HepG2 (cell line): Measurements from ENCODE around the gene PPAN. TPM values are rescaled to one million over a fixed set of nuclear protein-coding genes. Genes with fewer than 3 reads are reported as not detected.

Experiments used
- CEBPG ChIP-seq: IDR thresholded peaks from 2 replicates; pipeline ENCODE4 v1.6.1; 2016
- ETV6 ChIP-seq: sonication (generic); formaldehyde crosslinking; conservative IDR thresholded peaks from 2 replicates; pipeline ENCODE4 v1.4.0; 2020; ENCODE audit warnings: missing genetic modification reagents
- IRX3 ChIP-seq: sonication (generic); formaldehyde crosslinking; IDR thresholded peaks from 2 replicates; pipeline ENCODE4 v1.8.1; 2023; ENCODE audit warnings: mild to moderate bottlenecking, low read depth, missing genetic modification reagents, borderline replicate concordance
- MXI1 ChIP-seq: IDR thresholded peaks from 3 replicates; pipeline ENCODE4 v1.6.1; 2012; ENCODE audit warnings: low read depth, low read length, inconsistent platforms, borderline replicate concordance
- NFKBIZ ChIP-seq: IDR thresholded peaks from 2 replicates; pipeline ENCODE4 v1.6.1; 2018; ENCODE audit warnings: missing genetic modification reagents, missing compliant biosample characterization
- PHF20 ChIP-seq: sonication (generic); formaldehyde crosslinking; IDR thresholded peaks from 2 replicates; pipeline ENCODE4 v1.5.0; 2020; ENCODE audit warnings: mild to moderate bottlenecking, missing genetic modification reagents
- SP1 ChIP-seq, 2 experiments: fragments of 450-650 bp in 1 of 2; sonication (generic) in 1 of 2; formaldehyde crosslinking in 1 of 2; IDR thresholded peaks; 2 replicates each; pipeline versions ENCODE4 v1.4.0 to v1.6.1; 2016 to 2020; ENCODE audit warnings: missing genetic modification reagents in 1 of 2
- TERF1 ChIP-seq: sonication (generic); formaldehyde crosslinking; IDR thresholded peaks from 2 replicates; pipeline ENCODE4 v1.8.0; 2022; ENCODE audit warnings: mild to moderate bottlenecking, missing genetic modification reagents, moderate library complexity
- THAP7 ChIP-seq: sonication (generic); formaldehyde crosslinking; IDR thresholded peaks from 2 replicates; pipeline ENCODE4 v1.8.1; 2023; ENCODE audit warnings: mild to moderate bottlenecking, missing genetic modification reagents
- TRIM24 ChIP-seq: sonication (generic); formaldehyde crosslinking; IDR thresholded peaks from 2 replicates; pipeline ENCODE4 v1.8.0; 2022; ENCODE audit warnings: mild to moderate bottlenecking, missing genetic modification reagents
- XRCC5 ChIP-seq: fragments of 200-400 bp; formaldehyde crosslinking; optimal IDR thresholded peaks from 2 replicates; pipeline ENCODE3; 2017; ENCODE audit warnings: mild to moderate bottlenecking, low read length
- ZBTB14 ChIP-seq: sonication (generic); formaldehyde crosslinking; IDR thresholded peaks from 2 replicates; pipeline ENCODE4 v1.4.0; 2020; ENCODE audit warnings: missing genetic modification reagents
- ZMYM3 ChIP-seq: sonication (generic); formaldehyde crosslinking; IDR thresholded peaks from 2 replicates; pipeline ENCODE4 v1.5.1; 2020; ENCODE audit warnings: mild to moderate bottlenecking, missing genetic modification reagents
- ZNF331 ChIP-seq: sonication (generic); formaldehyde crosslinking; IDR thresholded peaks from 2 replicates; pipeline ENCODE4 v1.4.0; 2020; ENCODE audit warnings: missing genetic modification reagents
- ZNF772 ChIP-seq: sonication (generic); formaldehyde crosslinking; IDR thresholded peaks from 2 replicates; pipeline ENCODE4 v1.5.0; 2020; ENCODE audit warnings: mild to moderate bottlenecking, missing genetic modification reagents
- ZNF775 ChIP-seq: sonication (generic); formaldehyde crosslinking; IDR thresholded peaks from 2 replicates; pipeline ENCODE4 v1.4.0; 2020; ENCODE audit warnings: missing genetic modification reagents, mild to moderate bottlenecking, moderate library complexity, borderline replicate concordance
- ZNF777 ChIP-seq: sonication (generic); formaldehyde crosslinking; IDR thresholded peaks from 2 replicates; pipeline ENCODE4 v1.4.0; 2020; ENCODE audit warnings: missing genetic modification reagents
- ZNF782 ChIP-seq: sonication (generic); formaldehyde crosslinking; IDR thresholded peaks from 2 replicates; pipeline ENCODE4 v1.4.0; 2020; ENCODE audit warnings: missing genetic modification reagents, mild to moderate bottlenecking, borderline replicate concordance
- ZSCAN31 ChIP-seq: sonication (generic); formaldehyde crosslinking; IDR thresholded peaks from 2 replicates; pipeline ENCODE4 v1.5.0; 2020; ENCODE audit warnings: low read depth, mild to moderate bottlenecking, missing genetic modification reagents
- polyA plus RNA-seq, 8 experiments: library from polyadenylated mRNA; depleted of rRNA in 3 of 8; stranded (reverse) in 7 of 8; unstranded in 1 of 8; fragments of >200 nt; fragmentation: Illumina TruSeq in 4 of 8; extraction: Trizol in 4 of 8; gene quantifications; 2 replicates each; pipeline versions ENCODE4 v1.2.1 to v1.2.3, GENCODE V29; 2011 to 2016; ENCODE audit warnings: low read depth in 4 of 8, missing spikeins in 1 of 8, mixed read lengths in 1 of 8; ENCODE audit not compliant: insufficient read depth in 1 of 8
- total RNA-seq, 5 experiments: library from RNA; depleted of rRNA; stranded (reverse); fragments of >200 nt; fragmentation: Illumina TruSeq; extraction: Trizol; gene quantifications; 2 replicates each; pipeline ENCODE4 v1.2.3, GENCODE V29; 2016; ENCODE audit warnings: low read depth in 1 of 5
- TF ChIP-seq, protein P1 (sequence below): IDR thresholded peaks from 2 replicates; pipeline ENCODE4 v1.6.1; 2016; ENCODE audit warnings: mild to moderate bottlenecking
- TF ChIP-seq, protein P2 (sequence below): sonication (generic); formaldehyde crosslinking; IDR thresholded peaks from 2 replicates; pipeline ENCODE4 v1.5.0; 2020; ENCODE audit warnings: missing genetic modification reagents, mild to moderate bottlenecking, borderline replicate concordance
- TF ChIP-seq, protein P3 (sequence below): sonication (generic); formaldehyde crosslinking; IDR thresholded peaks from 2 replicates; pipeline ENCODE4 v1.8.1; 2023; ENCODE audit warnings: mild to moderate bottlenecking, missing genetic modification reagents

Gene PPAN
- total and polyA plus RNA-seq, 2 of the 13 experiments (the other 11 are each of a cell fraction or from before 2014, with no cell fraction given) = 36.2 to 41.9 TPM

DNA sequence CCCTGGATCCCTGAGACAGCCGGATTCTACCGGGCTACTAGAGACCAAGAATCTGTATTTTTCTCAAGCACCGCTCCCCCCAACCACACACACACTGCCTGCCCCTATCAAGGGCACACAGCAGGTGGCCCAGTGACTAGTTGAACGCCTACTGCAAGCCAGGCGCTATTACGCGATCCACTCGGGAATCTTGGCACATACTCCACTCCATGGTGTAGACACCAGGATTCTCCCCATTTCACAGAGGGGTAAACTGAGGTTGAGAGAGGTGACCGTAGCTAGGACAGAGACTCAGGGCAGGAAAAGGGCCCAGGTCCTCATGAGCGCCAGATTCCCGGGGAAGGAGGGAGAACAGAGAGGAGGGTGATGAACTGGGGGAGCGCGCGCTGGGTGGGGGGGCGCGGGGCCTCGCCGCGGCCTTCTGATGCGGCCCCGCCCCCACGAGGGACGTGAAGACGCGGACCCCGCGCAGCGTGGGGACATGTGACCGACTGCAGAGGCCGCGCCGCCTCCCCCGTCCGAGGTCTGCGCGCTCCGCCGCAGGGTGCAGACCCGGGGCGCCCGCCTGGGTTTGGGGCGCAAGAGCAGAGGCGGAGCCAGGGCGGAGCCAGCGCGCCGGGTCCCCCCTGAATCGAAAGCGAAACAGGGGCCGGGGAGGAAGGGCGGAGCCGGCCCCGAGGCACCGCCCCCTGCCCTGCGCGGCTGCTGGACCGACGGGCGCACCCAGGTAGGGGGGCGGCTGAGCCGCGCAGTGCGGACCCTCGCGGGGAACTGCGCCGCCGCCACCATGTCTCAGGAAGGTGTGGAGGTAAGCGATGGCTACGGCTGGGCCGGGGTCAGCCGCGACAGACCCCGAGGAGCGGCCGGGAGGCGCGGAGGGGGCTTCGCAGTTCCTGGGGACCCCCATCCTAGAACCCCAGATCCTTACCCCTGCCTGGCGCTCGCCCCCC, 20.2 kb upstream of the PPAN start, which contains the start of gene SHFL (continued):
- TF ChIP-seq MXI1 (peak; percentile 40; the same call in 1 of the 3 replicates), THAP7 (CRISPR knock-in tag) (no peak), ZNF772 (CRISPR knock-in tag) (no peak), ZNF775 (no peak), ZNF782 (CRISPR knock-in tag) (0 out of 2 replicates have a peak, but pooled peaks have one; percentile 6), ETV6 (CRISPR knock-in tag) (peak; percentile 16; the same call in 1 of the 2 replicates), ZNF331 (0 out of 2 replicates have a peak, but pooled peaks have one; percentile 8), ZSCAN31 (peak; percentile 36; the same call in 1 of the 2 replicates), IRX3 (CRISPR knock-in tag) (no peak), ZMYM3 (CRISPR knock-in tag) (peak; percentile 99), TRIM24 (CRISPR knock-in tag) (no peak), CEBPG (CRISPR knock-in tag) (no peak), TERF1 (CRISPR knock-in tag) (no peak; the same call in 1 of the 2 replicates), PHF20 (peak; percentile 29; the same call in 1 of the 2 replicates), NFKBIZ (0 out of 2 replicates have a peak, but pooled peaks have one; percentile 41), SP1 (IDR thresholded peaks at IDR 0.05) (no peak), SP1 (CRISPR knock-in tag; IDR thresholded peaks at IDR 0.05) (peak; percentile 37; the same call in 1 of the 2 replicates), ZNF777 (CRISPR knock-in tag) (peak; percentile 87), XRCC5 (no peak), ZBTB14 (peak; percentile 37; the same call in 1 of the 2 replicates)
- TF ChIP-seq, protein P1, sequence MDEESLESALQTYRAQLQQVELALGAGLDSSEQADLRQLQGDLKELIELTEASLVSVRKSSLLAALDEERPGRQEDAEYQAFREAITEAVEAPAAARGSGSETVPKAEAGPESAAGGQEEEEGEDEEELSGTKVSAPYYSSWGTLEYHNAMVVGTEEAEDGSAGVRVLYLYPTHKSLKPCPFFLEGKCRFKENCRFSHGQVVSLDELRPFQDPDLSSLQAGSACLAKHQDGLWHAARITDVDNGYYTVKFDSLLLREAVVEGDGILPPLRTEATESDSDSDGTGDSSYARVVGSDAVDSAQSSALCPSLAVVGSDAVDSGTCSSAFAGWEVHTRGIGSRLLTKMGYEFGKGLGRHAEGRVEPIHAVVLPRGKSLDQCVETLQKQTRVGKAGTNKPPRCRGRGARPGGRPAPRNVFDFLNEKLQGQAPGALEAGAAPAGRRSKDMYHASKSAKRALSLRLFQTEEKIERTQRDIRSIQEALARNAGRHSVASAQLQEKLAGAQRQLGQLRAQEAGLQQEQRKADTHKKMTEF (CRISPR knock-in tag) = peak; percentile 73; the same call in 1 of the 2 replicates
- TF ChIP-seq, protein P2, sequence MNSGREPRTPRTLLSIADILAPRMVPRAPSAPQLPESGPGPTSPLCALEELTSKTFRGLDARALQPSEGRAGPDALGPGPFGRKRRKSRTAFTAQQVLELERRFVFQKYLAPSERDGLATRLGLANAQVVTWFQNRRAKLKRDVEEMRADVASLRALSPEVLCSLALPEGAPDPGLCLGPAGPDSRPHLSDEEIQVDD (CRISPR knock-in tag) = no peak
- TF ChIP-seq, protein P3, sequence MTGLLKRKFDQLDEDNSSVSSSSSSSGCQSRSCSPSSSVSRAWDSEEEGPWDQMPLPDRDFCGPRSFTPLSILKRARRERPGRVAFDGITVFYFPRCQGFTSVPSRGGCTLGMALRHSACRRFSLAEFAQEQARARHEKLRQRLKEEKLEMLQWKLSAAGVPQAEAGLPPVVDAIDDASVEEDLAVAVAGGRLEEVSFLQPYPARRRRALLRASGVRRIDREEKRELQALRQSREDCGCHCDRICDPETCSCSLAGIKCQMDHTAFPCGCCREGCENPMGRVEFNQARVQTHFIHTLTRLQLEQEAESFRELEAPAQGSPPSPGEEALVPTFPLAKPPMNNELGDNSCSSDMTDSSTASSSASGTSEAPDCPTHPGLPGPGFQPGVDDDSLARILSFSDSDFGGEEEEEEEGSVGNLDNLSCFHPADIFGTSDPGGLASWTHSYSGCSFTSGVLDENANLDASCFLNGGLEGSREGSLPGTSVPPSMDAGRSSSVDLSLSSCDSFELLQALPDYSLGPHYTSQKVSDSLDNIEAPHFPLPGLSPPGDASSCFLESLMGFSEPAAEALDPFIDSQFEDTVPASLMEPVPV (CRISPR knock-in tag) = 0 out of 2 replicates have a peak, but pooled peaks have one; percentile 14
